Glutamatergic neuron (in vitro differentiated cells): Measurements from ENCODE around the gene DAZAP1. TPM values are rescaled to one million over a fixed set of nuclear protein-coding genes. Genes with fewer than 3 reads are reported as not detected.

Experiments used
- DNase-seq: peaks from one replicate; pipeline ENCODE4 v3.0.0; 2022
- H3K27ac Mint-ChIP-seq: one replicate; pipeline ENCODE4 v1.8.0; 2020; ENCODE audit warnings: mild to moderate bottlenecking, mixed read lengths, inconsistent platforms; ENCODE audit not compliant: unreplicated experiment
- H3K27me3 Mint-ChIP-seq: one replicate; pipeline ENCODE4 v1.8.0; 2020; ENCODE audit warnings: mild to moderate bottlenecking, moderate library complexity, mixed read lengths, inconsistent platforms; ENCODE audit not compliant: unreplicated experiment
- H3K36me3 Mint-ChIP-seq: one replicate; pipeline ENCODE4 v1.8.0; 2020; ENCODE audit warnings: mild to moderate bottlenecking, mixed read lengths, inconsistent platforms; ENCODE audit not compliant: unreplicated experiment
- H3K4me1 Mint-ChIP-seq: one replicate; pipeline ENCODE4 v1.8.0; 2020; ENCODE audit warnings: mild to moderate bottlenecking, low read depth, mixed read lengths, inconsistent platforms; ENCODE audit not compliant: unreplicated experiment
- H3K4me3 Mint-ChIP-seq: one replicate; pipeline ENCODE4 v1.8.0; 2020; ENCODE audit warnings: mild to moderate bottlenecking, mixed read lengths, inconsistent platforms; ENCODE audit not compliant: unreplicated experiment
- H3K9me3 Mint-ChIP-seq: one replicate; pipeline ENCODE4 v1.8.0; 2020; ENCODE audit warnings: mild to moderate bottlenecking, moderate library complexity, mixed read lengths, inconsistent platforms; ENCODE audit not compliant: unreplicated experiment
- CTCF ChIP-seq: fragments of 200-600 bp; sonication (generic); IDR thresholded peaks from one replicate; pipeline ENCODE4 v1.5.0; 2021; ENCODE audit not compliant: partially characterized antibody, unreplicated experiment
- total RNA-seq: library from RNA; stranded (reverse); fragmentation: NEBNext Ultra II Directional; extraction: Animal tissue kit (Norgen Biotek cat#: 25700); gene quantifications from one replicate; pipeline ENCODE4 v1.2.1, GENCODE V29; 2021; ENCODE audit not compliant: unreplicated experiment

DAZAP1 gene
- total RNA-seq, 1 donor from 2014 or later, result 135 TPM

DNA sequence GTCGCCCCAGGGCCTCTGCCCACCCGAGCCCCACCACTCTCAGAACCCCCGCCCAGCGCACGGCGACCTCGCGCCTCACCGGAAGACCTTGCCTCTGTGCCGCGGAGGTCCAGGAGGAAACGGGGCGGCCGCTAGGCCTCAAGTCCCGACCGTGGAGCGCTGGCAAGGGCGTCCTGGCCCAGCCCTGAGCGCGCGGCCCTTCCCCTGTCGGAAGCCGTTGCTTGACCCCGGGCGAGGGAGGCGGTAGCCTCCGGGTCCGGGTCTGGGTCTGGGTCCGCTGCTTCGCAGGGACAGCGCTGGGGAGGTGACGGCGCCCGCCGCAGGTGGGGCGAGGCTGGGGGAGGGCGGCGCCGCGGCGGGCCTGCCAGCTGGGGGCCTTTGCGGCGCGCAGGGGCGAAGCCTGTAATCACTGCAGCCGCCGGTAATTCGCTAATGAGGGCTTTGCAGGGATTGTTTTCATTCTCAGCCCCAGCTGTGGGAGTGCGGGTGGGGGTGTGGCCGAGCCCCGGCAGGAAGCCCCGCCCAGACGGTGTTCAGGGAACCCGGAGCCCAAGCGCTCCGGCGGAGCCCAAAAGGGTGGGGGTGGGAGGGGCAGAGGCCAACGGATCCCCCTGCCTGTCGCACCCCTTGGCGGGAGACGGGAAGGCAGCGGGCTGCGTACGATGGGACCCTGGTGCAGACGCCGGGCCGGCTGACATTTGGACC lies 63.1 kb downstream of the DAZAP1 start:
- no peak for TF ChIP-seq CTCF
- Mint-ChIP-seq H3K36me3 (no peaks in the 10 kb centered on the region), H3K27me3 (peaks cover 32% of the 10 kb centered on the region), H3K4me1 (peaks cover 7% of the 10 kb centered on the region), H3K9me3 (peaks cover 29% of the 10 kb centered on the region), H3K4me3 (peak overlapping the region; percentile 49), H3K27ac (peak overlapping the region; percentile 52)
- peak; percentile 79 for DNase-seq

DNA sequence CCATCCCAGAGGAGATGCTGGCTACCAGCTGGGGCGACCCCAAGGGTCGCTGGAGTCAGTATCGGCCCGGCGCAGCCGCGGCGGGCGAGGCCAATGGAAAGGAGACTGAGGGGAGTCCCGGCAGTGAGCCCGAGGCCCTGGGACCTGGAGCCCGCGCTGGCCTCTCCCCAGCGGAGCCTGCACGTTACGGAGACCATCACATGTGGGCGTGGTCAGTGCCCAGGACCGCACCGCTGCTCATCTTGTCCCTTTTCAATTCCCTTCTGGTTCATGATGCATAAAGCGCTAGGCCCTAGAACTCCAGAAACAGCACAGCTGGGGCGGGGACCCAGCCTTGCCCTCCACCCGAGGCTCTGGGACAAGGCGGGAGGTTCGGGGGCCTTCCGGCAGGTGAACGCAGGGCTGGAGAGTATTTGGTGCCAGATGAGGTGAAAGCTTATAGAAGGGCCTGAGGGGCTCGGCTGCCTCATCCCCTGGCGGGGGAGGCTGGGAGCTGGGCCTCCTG lies 63.7 kb downstream of the DAZAP1 start:
- no peaks in the 10 kb centered on the region for H3K36me3 Mint-ChIP-seq
- TF ChIP-seq CTCF, result no peak
- peak; percentile 80 for DNase-seq
- H3K27me3 Mint-ChIP-seq, result peaks cover 32% of the 10 kb centered on the region
- H3K9me3 Mint-ChIP-seq, result peaks cover 29% of the 10 kb centered on the region
- H3K27ac Mint-ChIP-seq, result peak overlapping the region; percentile 52
- H3K4me3 Mint-ChIP-seq, result no peak overlapping the region
- peaks cover 7% of the 10 kb centered on the region for H3K4me1 Mint-ChIP-seq

- H3K4me1 Mint-ChIP-seq, result peaks cover 7% of the 10 kb centered on the region
- peak overlapping the region; percentile 55 for H3K27ac Mint-ChIP-seq
- no peak for TF ChIP-seq CTCF
- H3K36me3 Mint-ChIP-seq, result no peaks in the 10 kb centered on the region
- peak; percentile 67 for DNase-seq
- H3K4me3 Mint-ChIP-seq, result no peak overlapping the region
- H3K27me3 Mint-ChIP-seq, result peaks cover 32% of the 10 kb centered on the region
- H3K9me3 Mint-ChIP-seq, result peaks cover 28% of the 10 kb centered on the region
Measured at GRCh38 chr19:1471515-1472160, 64.3 kb downstream of the DAZAP1 start.

DNA sequence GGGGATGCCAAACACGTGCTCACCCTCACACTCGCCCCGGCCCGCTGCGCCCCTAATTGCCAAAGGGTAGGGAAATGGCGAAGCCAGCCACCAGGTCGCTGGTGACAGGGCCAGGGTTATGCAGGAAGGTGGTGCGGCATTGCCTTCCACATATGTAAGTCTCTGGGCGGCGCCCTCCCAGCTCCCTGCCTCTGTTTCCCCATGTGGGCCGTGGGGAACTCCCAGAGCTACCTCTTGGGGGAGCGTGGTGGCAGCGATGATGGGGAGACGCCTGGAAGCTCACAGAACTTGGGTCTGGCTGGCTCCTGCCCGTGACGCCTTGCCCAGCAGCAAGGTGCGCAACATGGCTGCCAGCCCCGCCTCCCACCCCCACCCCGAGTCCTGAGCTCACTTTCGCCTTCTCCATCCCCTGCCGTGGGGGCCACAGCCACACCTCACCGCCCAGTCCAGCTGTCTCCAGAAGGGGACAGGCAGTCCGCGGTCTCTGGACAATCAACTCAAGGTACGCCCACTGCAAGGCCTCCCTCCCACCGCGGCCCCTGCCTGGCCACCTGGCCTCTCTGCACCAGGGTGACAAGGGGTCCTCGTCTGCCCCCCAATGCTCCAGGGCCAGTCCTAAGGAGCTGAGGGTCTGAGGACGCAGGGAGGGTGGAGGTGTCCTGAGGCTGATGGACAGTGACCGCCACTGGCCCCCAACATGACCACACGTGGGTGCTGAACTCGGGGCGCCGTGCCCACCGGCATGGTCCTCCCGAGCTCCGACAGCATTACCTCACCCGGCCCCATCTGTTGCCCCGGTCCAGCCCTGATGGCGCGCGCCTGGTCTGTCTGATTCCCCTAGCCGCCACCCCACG lies 65.1 kb downstream of the DAZAP1 start:
- Mint-ChIP-seq H3K9me3 (peaks cover 28% of the 10 kb centered on the region), H3K4me3 (peak overlapping the region; percentile 79), H3K27me3 (peaks cover 36% of the 10 kb centered on the region), H3K27ac (peak overlapping the region; percentile 98), H3K4me1 (peaks cover 7% of the 10 kb centered on the region), H3K36me3 (no peaks in the 10 kb centered on the region)
- TF ChIP-seq CTCF, result no peak
- DNase-seq, result peak; percentile 65
